GM23338 (cell line): ENCODE data around the gene ADAMTS17. TPM values are rescaled to one million over a fixed set of nuclear protein-coding genes. Genes with fewer than 3 reads are reported as not detected.

Experiments
- ATAC-seq: fragments of 200-7000 bp; cut with Tn5 transposase; 3 replicates; pipeline ENCODE4 v1.9.1; 2020
- DNase-seq: peaks from one replicate; pipeline ENCODE4 v3.0.0-alpha.2; 2015; ENCODE audit warnings: low spot score
- H2AFZ ChIP-seq: fragments of 200-600 bp; sonication (generic); 2 replicates; pipeline ENCODE4 v1.8.0; 2016; ENCODE audit warnings: antibody characterized with exemption, mild to moderate bottlenecking, moderate library complexity
- H3F3A ChIP-seq: fragments of 200-600 bp; sonication (generic); replicated peaks from 2 replicates; pipeline ENCODE4 v1.8.0; 2017; ENCODE audit warnings: antibody characterized with exemption, mixed run types, low read depth
- H3K27ac ChIP-seq: fragments of 200-600 bp; sonication (generic); 2 replicates; pipeline ENCODE4 v1.6.1; 2016; ENCODE audit warnings: low read depth
- H3K27me3 ChIP-seq: fragments of 200-600 bp; sonication (generic); 2 replicates; pipeline ENCODE4 v1.8.0; 2016; ENCODE audit warnings: mild to moderate bottlenecking, mixed run types, moderate library complexity; ENCODE audit not compliant: insufficient read depth
- H3K36me3 ChIP-seq: fragments of 200-600 bp; sonication (generic); 2 replicates; pipeline ENCODE4 v1.8.0; 2016; ENCODE audit warnings: mild to moderate bottlenecking; ENCODE audit not compliant: insufficient read depth
- H3K4me1 ChIP-seq: fragments of 200-600 bp; sonication (generic); 2 replicates; pipeline ENCODE4 v1.8.0; 2016; ENCODE audit warnings: mild to moderate bottlenecking, moderate library complexity; ENCODE audit not compliant: insufficient read depth
- H3K4me2 ChIP-seq: fragments of 200-600 bp; sonication (generic); 2 replicates; pipeline ENCODE4 v1.7.1; 2017; ENCODE audit warnings: mixed run types
- H3K4me3 ChIP-seq: fragments of 200-600 bp; sonication (generic); 2 replicates; pipeline ENCODE4 v1.6.1; 2016; ENCODE audit warnings: mixed run types
- H3K79me2 ChIP-seq: fragments of 200-600 bp; sonication (generic); replicated peaks from 2 replicates; pipeline ENCODE4 v1.8.0; 2017; ENCODE audit warnings: mild to moderate bottlenecking; ENCODE audit not compliant: insufficient read depth
- H3K9me2 ChIP-seq: fragments of 200-600 bp; sonication (generic); 2 replicates; pipeline ENCODE4 v1.8.0; 2017; ENCODE audit not compliant: insufficient read depth
- H4K20me1 ChIP-seq: fragments of 200-600 bp; sonication (generic); replicated peaks from 2 replicates; pipeline ENCODE4 v1.8.0; 2017; ENCODE audit warnings: mild to moderate bottlenecking; ENCODE audit not compliant: insufficient read depth
- H3K27ac Mint-ChIP-seq: 2 replicates; pipeline ENCODE4 v1.8.0; 2020; ENCODE audit warnings: inconsistent platforms, mild to moderate bottlenecking, moderate library complexity, mixed read lengths
- H3K27me3 Mint-ChIP-seq: 3 replicates; pipeline ENCODE4 v1.8.0; 2022; ENCODE audit warnings: low read depth, mild to moderate bottlenecking, moderate library complexity, mixed read lengths, inconsistent platforms; ENCODE audit not compliant: insufficient read depth, poor library complexity
- H3K36me3 Mint-ChIP-seq: 3 replicates; pipeline ENCODE4 v1.8.0; 2021; ENCODE audit warnings: low read depth, mild to moderate bottlenecking, inconsistent platforms, moderate library complexity, mixed read lengths
- H3K4me1 Mint-ChIP-seq: 3 replicates; pipeline ENCODE4 v1.8.0; 2020; ENCODE audit warnings: mild to moderate bottlenecking, inconsistent platforms, mixed read lengths
- H3K4me3 Mint-ChIP-seq: 3 replicates; pipeline ENCODE4 v1.8.0; 2021; ENCODE audit warnings: moderate library complexity, mild to moderate bottlenecking, inconsistent platforms, mixed read lengths
- H3K9me3 Mint-ChIP-seq: 3 replicates; pipeline ENCODE4 v1.8.0; 2020; ENCODE audit warnings: moderate library complexity, mild to moderate bottlenecking, inconsistent platforms, mixed read lengths
- CREB1 ChIP-seq: fragments of 250-450 bp; sonication (Bioruptor Pico); IDR thresholded peaks from 2 replicates; pipeline ENCODE4 v1.5.0; 2020; ENCODE audit warnings: low read depth, mild to moderate bottlenecking, moderate library complexity
- EZH2 ChIP-seq: fragments of 200-600 bp; sonication (generic); IDR thresholded peaks from one replicate; pipeline ENCODE4 v1.8.0; 2017; ENCODE audit warnings: antibody characterized with exemption, mild to moderate bottlenecking, low read depth; ENCODE audit not compliant: unreplicated experiment
- EZH2phosphoT487 ChIP-seq: fragments of 200-600 bp; sonication (generic); IDR thresholded peaks from one replicate; pipeline ENCODE4 v1.8.1; 2018; ENCODE audit warnings: antibody characterized with exemption; ENCODE audit not compliant: unreplicated experiment
- JUNB ChIP-seq: IDR thresholded peaks from one replicate; pipeline ENCODE4 v1.6.1; 2016; ENCODE audit warnings: antibody characterized with exemption; ENCODE audit not compliant: unreplicated experiment
- NANOG ChIP-seq: IDR thresholded peaks from 2 replicates; pipeline ENCODE4 v1.6.1; 2016; ENCODE audit warnings: antibody characterized with exemption, borderline replicate concordance
- POLR2AphosphoS5 ChIP-seq: IDR thresholded peaks from 2 replicates; pipeline ENCODE4 v1.6.1; 2016; ENCODE audit warnings: antibody characterized with exemption, low read depth
- STAT1 ChIP-seq: IDR thresholded peaks from one replicate; pipeline ENCODE4 v1.6.1; 2016; ENCODE audit warnings: antibody characterized with exemption; ENCODE audit not compliant: unreplicated experiment
- ZNF331 ChIP-seq: fragments of 250-450 bp; sonication (Bioruptor Pico); IDR thresholded peaks from 2 replicates; pipeline ENCODE4 v1.5.0; 2020; ENCODE audit warnings: low read depth, mild to moderate bottlenecking, moderate library complexity
- polyA plus RNA-seq: library from polyadenylated mRNA; unstranded; fragments of >200 nt; fragmentation: Nextera tagmentation; extraction: Ambion mirVana; gene quantifications from 2 replicates; pipeline ENCODE4 v1.2.1, GENCODE V29; 2016
- total RNA-seq: library from RNA; depleted of rRNA; stranded (reverse); fragments of >200 nt; shearing (Covaris generic); gene quantifications from 2 replicates; pipeline ENCODE4 v1.2.3, GENCODE V29; 2014
- TF ChIP-seq, protein P1 (sequence below): IDR thresholded peaks from 2 replicates; pipeline ENCODE4 v1.6.1; 2016; ENCODE audit warnings: antibody characterized with exemption
- TF ChIP-seq, protein P2 (sequence below), 2 experiments: fragments of 200-600 bp in 1 of 2; sonication (generic) in 1 of 2; conservative IDR thresholded peaks; 2 replicates each; pipeline versions ENCODE4 v1.5.1 to v1.6.1; 2016 to 2017; ENCODE audit warnings: antibody characterized with exemption in 2 of 2, low read depth in 2 of 2, mild to moderate bottlenecking in 2 of 2, moderate library complexity in 1 of 2
- TF ChIP-seq, protein P3 (sequence below): IDR thresholded peaks from one replicate; pipeline ENCODE4 v1.6.1; 2018; ENCODE audit warnings: antibody characterized with exemption; ENCODE audit not compliant: unreplicated experiment
- TF ChIP-seq, protein P4 (sequence below): fragments of 250-450 bp; sonication (Bioruptor Pico); IDR thresholded peaks from 2 replicates; pipeline ENCODE4 v1.5.0; 2020; ENCODE audit warnings: mild to moderate bottlenecking, moderate library complexity

The ADAMTS17 gene
- total and polyA plus RNA-seq, 2 experiments from 2014 or later, result 0.60 to 3.8 TPM

DNA sequence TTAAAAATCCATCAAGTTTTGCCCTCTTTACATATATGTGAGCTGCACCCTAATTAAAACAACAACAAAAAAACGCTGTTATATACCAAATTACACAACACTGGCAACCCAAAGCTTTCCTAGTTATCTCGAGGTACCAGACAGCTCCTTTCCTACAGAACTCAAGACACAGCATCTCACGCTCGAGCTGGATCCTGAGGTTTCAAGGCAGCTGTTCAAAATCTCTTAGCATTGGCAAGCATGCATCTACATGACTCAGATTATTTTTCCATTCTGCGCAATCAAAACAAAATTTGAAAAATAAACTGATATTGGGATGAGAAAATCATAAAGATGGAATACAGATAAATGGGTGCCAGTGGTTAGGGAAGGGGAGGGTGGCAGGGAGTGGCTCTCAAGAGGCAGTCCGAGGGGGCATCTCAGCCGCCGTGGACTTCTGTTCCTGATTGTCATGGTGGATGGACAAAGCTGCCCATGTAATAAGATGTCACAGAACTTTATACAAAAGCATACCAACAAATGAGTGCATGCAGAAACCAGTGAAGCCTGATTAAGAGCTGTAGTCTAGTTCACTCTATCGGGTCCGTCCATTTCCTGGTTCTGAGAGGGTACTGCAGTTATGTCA, 91.5 kb downstream of the ADAMTS17 start:
- no peaks in the 10 kb centered on the region for H4K20me1 ChIP-seq
- DNase-seq (no peak), ATAC-seq (no peak)
- H3K27me3 ChIP-seq, result no peaks in the 10 kb centered on the region
- no peaks in the 10 kb centered on the region; the same call in 2 of the 3 replicates for H3K36me3 Mint-ChIP-seq
- H3K79me2 ChIP-seq, result no peaks in the 10 kb centered on the region
- H3K4me3 ChIP-seq, result no peak overlapping the region
- no peak overlapping the region for H2AFZ ChIP-seq
- H3K36me3 ChIP-seq, result no peaks in the 10 kb centered on the region
- H3K9me3 Mint-ChIP-seq, result no peaks in the 10 kb centered on the region
- no peak overlapping the region for H3K4me3 Mint-ChIP-seq
- no peaks in the 10 kb centered on the region for H3F3A ChIP-seq
- TF ChIP-seq ZNF331 (no peak), NANOG (no peak), POLR2AphosphoS5 (no peak), CREB1 (CRISPR knock-in tag) (no peak), STAT1 (no peak), EZH2phosphoT487 (no peak), EZH2 (no peak), JUNB (no peak)
- TF ChIP-seq, protein P1, sequence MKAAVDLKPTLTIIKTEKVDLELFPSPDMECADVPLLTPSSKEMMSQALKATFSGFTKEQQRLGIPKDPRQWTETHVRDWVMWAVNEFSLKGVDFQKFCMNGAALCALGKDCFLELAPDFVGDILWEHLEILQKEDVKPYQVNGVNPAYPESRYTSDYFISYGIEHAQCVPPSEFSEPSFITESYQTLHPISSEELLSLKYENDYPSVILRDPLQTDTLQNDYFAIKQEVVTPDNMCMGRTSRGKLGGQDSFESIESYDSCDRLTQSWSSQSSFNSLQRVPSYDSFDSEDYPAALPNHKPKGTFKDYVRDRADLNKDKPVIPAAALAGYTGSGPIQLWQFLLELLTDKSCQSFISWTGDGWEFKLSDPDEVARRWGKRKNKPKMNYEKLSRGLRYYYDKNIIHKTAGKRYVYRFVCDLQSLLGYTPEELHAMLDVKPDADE, result no peak
- TF ChIP-seq, protein P2, sequence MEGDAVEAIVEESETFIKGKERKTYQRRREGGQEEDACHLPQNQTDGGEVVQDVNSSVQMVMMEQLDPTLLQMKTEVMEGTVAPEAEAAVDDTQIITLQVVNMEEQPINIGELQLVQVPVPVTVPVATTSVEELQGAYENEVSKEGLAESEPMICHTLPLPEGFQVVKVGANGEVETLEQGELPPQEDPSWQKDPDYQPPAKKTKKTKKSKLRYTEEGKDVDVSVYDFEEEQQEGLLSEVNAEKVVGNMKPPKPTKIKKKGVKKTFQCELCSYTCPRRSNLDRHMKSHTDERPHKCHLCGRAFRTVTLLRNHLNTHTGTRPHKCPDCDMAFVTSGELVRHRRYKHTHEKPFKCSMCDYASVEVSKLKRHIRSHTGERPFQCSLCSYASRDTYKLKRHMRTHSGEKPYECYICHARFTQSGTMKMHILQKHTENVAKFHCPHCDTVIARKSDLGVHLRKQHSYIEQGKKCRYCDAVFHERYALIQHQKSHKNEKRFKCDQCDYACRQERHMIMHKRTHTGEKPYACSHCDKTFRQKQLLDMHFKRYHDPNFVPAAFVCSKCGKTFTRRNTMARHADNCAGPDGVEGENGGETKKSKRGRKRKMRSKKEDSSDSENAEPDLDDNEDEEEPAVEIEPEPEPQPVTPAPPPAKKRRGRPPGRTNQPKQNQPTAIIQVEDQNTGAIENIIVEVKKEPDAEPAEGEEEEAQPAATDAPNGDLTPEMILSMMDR (conservative IDR thresholded peaks at IDR 0.05; ENCODE audit: low read depth in 2 of 2), result no peak
- TF ChIP-seq, protein P3, sequence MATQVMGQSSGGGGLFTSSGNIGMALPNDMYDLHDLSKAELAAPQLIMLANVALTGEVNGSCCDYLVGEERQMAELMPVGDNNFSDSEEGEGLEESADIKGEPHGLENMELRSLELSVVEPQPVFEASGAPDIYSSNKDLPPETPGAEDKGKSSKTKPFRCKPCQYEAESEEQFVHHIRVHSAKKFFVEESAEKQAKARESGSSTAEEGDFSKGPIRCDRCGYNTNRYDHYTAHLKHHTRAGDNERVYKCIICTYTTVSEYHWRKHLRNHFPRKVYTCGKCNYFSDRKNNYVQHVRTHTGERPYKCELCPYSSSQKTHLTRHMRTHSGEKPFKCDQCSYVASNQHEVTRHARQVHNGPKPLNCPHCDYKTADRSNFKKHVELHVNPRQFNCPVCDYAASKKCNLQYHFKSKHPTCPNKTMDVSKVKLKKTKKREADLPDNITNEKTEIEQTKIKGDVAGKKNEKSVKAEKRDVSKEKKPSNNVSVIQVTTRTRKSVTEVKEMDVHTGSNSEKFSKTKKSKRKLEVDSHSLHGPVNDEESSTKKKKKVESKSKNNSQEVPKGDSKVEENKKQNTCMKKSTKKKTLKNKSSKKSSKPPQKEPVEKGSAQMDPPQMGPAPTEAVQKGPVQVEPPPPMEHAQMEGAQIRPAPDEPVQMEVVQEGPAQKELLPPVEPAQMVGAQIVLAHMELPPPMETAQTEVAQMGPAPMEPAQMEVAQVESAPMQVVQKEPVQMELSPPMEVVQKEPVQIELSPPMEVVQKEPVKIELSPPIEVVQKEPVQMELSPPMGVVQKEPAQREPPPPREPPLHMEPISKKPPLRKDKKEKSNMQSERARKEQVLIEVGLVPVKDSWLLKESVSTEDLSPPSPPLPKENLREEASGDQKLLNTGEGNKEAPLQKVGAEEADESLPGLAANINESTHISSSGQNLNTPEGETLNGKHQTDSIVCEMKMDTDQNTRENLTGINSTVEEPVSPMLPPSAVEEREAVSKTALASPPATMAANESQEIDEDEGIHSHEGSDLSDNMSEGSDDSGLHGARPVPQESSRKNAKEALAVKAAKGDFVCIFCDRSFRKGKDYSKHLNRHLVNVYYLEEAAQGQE, result no peak
- TF ChIP-seq, protein P4, sequence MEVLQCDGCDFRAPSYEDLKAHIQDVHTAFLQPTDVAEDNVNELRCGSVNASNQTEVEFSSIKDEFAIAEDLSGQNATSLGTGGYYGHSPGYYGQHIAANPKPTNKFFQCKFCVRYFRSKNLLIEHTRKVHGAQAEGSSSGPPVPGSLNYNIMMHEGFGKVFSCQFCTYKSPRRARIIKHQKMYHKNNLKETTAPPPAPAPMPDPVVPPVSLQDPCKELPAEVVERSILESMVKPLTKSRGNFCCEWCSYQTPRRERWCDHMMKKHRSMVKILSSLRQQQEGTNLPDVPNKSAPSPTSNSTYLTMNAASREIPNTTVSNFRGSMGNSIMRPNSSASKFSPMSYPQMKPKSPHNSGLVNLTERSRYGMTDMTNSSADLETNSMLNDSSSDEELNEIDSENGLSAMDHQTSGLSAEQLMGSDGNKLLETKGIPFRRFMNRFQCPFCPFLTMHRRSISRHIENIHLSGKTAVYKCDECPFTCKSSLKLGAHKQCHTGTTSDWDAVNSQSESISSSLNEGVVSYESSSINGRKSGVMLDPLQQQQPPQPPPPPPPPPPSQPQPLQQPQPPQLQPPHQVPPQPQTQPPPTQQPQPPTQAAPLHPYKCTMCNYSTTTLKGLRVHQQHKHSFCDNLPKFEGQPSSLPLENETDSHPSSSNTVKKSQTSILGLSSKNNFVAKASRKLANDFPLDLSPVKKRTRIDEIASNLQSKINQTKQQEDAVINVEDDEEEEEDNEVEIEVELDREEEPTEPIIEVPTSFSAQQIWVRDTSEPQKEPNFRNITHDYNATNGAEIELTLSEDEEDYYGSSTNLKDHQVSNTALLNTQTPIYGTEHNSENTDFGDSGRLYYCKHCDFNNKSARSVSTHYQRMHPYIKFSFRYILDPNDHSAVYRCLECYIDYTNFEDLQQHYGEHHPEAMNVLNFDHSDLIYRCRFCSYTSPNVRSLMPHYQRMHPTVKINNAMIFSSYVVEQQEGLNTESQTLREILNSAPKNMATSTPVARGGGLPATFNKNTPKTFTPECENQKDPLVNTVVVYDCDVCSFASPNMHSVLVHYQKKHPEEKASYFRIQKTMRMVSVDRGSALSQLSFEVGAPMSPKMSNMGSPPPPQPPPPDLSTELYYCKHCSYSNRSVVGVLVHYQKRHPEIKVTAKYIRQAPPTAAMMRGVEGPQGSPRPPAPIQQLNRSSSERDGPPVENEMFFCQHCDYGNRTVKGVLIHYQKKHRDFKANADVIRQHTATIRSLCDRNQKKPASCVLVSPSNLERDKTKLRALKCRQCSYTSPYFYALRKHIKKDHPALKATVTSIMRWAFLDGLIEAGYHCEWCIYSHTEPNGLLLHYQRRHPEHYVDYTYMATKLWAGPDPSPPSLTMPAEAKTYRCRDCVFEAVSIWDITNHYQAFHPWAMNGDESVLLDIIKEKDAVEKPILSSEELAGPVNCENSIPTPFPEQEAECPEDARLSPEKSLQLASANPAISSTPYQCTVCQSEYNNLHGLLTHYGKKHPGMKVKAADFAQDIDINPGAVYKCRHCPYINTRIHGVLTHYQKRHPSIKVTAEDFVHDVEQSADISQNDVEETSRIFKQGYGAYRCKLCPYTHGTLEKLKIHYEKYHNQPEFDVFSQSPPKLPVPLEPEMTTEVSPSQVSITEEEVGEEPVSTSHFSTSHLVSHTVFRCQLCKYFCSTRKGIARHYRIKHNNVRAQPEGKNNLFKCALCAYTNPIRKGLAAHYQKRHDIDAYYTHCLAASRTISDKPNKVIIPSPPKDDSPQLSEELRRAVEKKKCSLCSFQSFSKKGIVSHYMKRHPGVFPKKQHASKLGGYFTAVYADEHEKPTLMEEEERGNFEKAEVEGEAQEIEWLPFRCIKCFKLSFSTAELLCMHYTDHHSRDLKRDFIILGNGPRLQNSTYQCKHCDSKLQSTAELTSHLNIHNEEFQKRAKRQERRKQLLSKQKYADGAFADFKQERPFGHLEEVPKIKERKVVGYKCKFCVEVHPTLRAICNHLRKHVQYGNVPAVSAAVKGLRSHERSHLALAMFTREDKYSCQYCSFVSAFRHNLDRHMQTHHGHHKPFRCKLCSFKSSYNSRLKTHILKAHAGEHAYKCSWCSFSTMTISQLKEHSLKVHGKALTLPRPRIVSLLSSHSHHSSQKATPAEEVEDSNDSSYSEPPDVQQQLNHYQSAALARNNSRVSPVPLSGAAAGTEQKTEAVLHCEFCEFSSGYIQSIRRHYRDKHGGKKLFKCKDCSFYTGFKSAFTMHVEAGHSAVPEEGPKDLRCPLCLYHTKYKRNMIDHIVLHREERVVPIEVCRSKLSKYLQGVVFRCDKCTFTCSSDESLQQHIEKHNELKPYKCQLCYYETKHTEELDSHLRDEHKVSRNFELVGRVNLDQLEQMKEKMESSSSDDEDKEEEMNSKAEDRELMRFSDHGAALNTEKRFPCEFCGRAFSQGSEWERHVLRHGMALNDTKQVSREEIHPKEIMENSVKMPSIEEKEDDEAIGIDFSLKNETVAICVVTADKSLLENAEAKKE (CRISPR knock-in tag), result no peak
- H3K4me1 ChIP-seq, result no peaks in the 10 kb centered on the region
- H3K27ac Mint-ChIP-seq, result no peak overlapping the region
- peaks cover 5% of the 10 kb centered on the region for H3K4me1 Mint-ChIP-seq
- peaks cover 14% of the 10 kb centered on the region for H3K27me3 Mint-ChIP-seq
- H3K9me2 ChIP-seq, result 0 out of 2 replicates have a peak, but pooled peaks cover 4% of the 10 kb centered on the region
- no peak overlapping the region for H3K27ac ChIP-seq
- no peak overlapping the region for H3K4me2 ChIP-seq
